HG02798 (cell line): Measurements from ENCODE around the gene KIF6.
A peak's percentile ranks its signal among the peaks of the same experiment; 100 is the strongest.

Experiments
- ATAC-seq: cut with Tn5 transposase; IDR thresholded peaks from one replicate; pipeline ENCODE4 v1.9.1; 2021; ENCODE audit warnings: mild to moderate bottlenecking; ENCODE audit not compliant: unreplicated experiment, poor library complexity

Gene KIF6

GRCh38 chr6:39339868-39340550, 385.2 kb downstream of the KIF6 start:
- ATAC-seq: no peak

- no peak for ATAC-seq
Observed at GRCh38 chr6:39339096-39339867, 385.9 kb downstream of the KIF6 start.

- ATAC-seq: no peak
Observed at GRCh38 chr6:39338397-39338796, 386.8 kb downstream of the KIF6 start.

- no peak for ATAC-seq
Observed at GRCh38 chr6:39335780-39336545, 389.2 kb downstream of the KIF6 start.

GRCh38 chr6:39333644-39334438, 391.4 kb downstream of the KIF6 start:
- ATAC-seq: no peak

- no peak for ATAC-seq
Observed at GRCh38 chr6:39330476-39330875, 394.7 kb downstream of the KIF6 start.

- peak; percentile 69 for ATAC-seq
Observed at GRCh38 chr6:39330057-39330456, 395.2 kb downstream of the KIF6 start.

GRCh38 chr6:39328066-39328465, 397.1 kb downstream of the KIF6 start:
- no peak for ATAC-seq

- no peak for ATAC-seq
Observed at GRCh38 chr6:39327507-39327906, 397.7 kb downstream of the KIF6 start.

- no peak for ATAC-seq
Observed at GRCh38 chr6:39322306-39322850, 402.8 kb downstream of the KIF6 start, which contains the start of gene KCNK16. Gene KCNK16, minus strand, starts transcription at chr6:39322702. Its CDS starts 162 bp downstream, at chr6:39322540.

GRCh38 chr6:39321761-39322160, 403.4 kb downstream of the KIF6 start:
- no peak for ATAC-seq

DNA sequence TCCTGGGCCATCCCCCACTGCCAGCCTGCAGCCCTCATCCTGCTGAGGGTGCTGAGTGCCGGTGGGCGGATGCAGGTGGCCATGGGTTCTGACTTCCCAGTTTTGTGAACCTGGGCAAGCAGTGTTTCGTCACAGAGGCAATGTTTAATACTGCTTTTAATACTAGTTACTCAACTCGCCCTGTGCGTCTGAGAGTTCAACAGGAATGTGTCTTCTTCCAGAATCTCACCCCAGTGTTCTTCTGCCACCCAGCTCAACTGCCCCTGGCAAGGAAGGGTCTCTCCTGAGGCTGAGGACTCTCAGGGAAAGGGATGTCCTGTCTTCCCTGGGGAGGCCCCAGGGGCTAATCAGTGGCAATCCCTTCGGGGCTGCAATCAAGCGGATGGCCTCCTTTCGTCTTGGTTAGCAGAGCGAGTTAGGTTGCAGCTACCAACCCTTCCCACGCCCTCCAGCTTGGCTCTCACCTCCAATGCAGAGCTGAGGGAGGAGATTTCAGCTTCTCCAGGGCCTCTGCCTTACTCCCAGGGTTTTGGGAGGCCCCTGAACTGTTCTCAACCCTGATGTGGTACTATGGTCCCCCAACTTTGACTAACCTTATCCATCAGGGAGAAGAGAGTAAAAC, 404.7 kb downstream of the KIF6 start:
- ATAC-seq: no peak

DNA sequence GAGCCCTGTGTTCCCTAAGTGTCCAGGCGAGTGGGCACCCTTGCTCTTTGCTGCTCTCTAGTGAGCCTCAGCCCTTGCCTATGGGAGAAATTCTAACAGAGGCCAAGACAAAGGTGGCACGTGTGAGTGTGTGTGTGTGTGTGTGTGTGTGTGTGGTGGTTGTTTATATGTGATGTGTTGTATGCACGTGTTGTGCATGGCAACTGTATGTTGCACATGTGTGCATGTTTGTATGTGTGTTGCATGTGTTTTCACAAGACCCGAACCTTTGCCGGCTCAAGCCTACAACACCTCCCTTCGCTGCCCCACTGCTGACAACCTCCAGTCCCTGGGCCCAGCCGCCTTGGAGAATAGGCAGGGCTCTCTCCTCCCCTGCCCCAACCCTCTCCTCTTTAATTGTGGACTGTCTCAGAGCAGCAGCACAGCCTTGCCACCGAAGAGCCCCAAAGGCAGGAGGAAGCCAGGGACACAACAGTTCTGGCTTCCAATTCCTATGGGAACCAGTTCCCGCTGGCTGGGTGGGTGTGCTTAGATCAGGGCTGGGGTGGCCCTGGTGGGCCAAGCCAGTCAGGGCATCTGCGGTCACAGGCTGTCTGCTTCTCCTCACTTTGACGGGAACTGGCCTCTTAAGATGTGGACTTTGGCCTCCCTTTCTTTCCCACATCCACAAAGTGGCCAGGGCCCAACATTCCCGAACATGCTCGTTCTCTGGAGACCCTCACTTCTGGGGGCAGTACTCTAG, 405.4 kb downstream of the KIF6 start:
- no peak for ATAC-seq

DNA sequence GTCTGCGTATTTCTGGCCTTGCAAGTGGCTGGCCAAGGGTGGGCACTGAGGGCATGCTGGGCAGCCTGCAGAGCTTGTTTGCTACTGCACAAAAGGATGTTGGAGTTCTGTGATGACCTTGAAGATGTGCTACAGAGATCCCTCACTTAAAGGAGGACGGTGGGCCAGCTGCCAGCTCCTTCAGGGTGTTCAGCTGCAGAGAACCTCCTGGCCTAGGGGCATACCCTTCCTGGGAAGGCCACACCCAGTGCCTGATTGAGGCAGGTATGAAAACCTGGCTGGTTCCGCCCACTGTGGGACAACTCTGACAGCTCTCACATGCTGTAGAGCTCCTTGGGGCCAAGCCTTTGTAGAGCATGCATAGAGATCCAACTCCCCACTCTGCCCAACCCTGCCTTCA, 408.0 kb downstream of the KIF6 start:
- no peak for ATAC-seq

- no peak for ATAC-seq
Observed at GRCh38 chr6:39314273-39314795, 410.9 kb downstream of the KIF6 start, which contains the start of gene KCNK17. Gene KCNK17, minus strand, starts transcription at chr6:39314419. Its CDS starts 99 bp downstream, at chr6:39314320.

DNA sequence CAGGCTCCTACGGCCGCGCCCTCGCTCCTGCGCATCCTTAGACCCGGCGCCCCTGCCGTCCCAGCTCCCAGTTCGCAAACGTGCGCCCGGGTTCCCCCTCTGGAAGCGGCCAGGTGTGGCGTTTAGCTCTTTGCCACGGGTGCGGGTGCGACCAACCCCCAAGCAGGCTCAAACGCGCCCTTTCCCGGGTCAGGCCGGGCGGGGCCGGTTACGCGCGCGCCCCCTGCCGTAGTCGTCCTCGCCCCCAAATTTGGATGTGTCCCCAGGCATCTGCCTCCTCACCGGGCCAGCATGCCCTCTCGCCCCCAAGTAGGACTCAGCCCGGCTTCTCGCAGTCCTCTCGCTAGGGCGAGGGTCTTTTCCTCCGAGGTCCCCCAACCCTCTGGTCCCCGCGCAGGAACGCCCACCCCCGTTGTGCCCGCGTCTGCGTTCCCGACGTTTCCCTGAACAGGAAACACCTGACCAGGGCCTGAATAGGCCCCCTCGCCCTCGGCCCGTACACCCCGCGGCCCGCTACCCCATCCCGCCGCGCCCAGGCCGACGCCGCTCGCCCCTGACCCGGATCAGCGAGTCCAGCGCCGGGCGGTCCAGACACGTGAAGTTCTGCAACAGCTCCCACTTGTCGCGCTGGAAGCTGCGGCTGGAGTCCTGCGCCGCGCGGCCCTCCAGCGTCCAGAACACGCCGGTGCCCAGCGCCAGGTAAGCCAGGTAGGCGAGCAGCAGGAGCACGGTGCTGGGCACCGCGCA, 411.5 kb downstream of the KIF6 start:
- ATAC-seq: no peak

DNA sequence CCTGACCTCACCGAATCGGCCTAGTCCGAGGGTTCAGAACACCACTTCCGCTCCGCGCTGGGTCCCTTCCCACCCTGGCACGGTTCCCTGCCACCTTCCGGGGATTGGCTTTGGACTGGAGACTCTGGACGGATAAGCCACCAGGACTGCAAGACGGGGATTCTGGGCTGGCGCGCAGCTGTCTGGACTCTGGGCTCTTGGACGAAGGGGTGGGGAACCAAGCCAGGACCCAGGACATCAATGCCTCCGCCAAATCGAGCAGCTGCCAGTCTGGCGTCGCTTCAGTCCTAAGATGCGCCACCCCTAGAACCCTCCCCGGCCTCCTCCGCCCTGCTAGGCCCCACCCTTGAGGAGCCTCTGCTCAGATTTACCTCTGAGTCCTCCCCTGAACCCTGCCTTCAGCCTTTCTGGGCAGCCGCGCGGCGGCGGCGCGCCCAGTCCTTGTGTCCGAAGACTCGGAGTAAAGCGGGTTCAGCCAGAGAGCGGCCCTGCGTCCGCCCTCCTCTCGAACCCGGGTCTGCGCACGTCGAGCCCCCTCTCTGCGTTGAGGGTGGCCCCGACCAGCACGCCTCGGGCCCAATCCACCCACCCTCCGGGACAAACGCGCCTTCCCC, 412.2 kb downstream of the KIF6 start:
- no peak for ATAC-seq
